HFFc6 (cell line): ENCODE results near the gene EME1. TPM values are rescaled to one million over a fixed set of nuclear protein-coding genes. Genes with fewer than 3 reads are reported as not detected.

ENCODE experiments used
- DNase-seq: peaks from one replicate; pipeline ENCODE4 v3.0.0-alpha.2; 2018
- H3K27ac Mint-ChIP-seq: 2 replicates; pipeline ENCODE4 v1.8.0; 2020; ENCODE audit warnings: mild to moderate bottlenecking, mixed read lengths
- H3K27me3 Mint-ChIP-seq: 2 replicates; pipeline ENCODE4 v1.8.0; 2021; ENCODE audit warnings: mild to moderate bottlenecking, moderate library complexity, mixed read lengths; ENCODE audit not compliant: insufficient read depth
- H3K36me3 Mint-ChIP-seq: 2 replicates; pipeline ENCODE4 v1.8.0; 2021; ENCODE audit warnings: low read depth, mixed read lengths
- H3K4me1 Mint-ChIP-seq: 2 replicates; pipeline ENCODE4 v1.8.0; 2020; ENCODE audit warnings: low read depth, mixed read lengths
- H3K4me3 Mint-ChIP-seq: 2 replicates; pipeline ENCODE4 v1.8.0; 2020; ENCODE audit warnings: mild to moderate bottlenecking, moderate library complexity, mixed read lengths
- H3K9me3 Mint-ChIP-seq: 2 replicates; pipeline ENCODE4 v1.8.0; 2020; ENCODE audit warnings: mild to moderate bottlenecking, mixed read lengths
- total RNA-seq, 6 experiments: library from RNA; stranded (reverse); fragmentation: NEBNext Ultra II Directional; extraction: Animal tissue kit (Norgen Biotek cat#: 25700); gene quantifications; 2 replicates in 1 of 6; 3 replicates in 5 of 6; pipeline ENCODE4 v1.2.3, GENCODE V29; 2021
- TF ChIP-seq, protein P1 (sequence below): fragments of 200-600 bp; sonication (generic); IDR thresholded peaks from 2 replicates; pipeline ENCODE4 v1.5.0; 2021; ENCODE audit warnings: antibody characterized with exemption, mild to moderate bottlenecking

Gene EME1
- total RNA-seq, 6 experiments from 2014 or later, result 3.3 to 7.7 (median 6.5) TPM

DNA sequence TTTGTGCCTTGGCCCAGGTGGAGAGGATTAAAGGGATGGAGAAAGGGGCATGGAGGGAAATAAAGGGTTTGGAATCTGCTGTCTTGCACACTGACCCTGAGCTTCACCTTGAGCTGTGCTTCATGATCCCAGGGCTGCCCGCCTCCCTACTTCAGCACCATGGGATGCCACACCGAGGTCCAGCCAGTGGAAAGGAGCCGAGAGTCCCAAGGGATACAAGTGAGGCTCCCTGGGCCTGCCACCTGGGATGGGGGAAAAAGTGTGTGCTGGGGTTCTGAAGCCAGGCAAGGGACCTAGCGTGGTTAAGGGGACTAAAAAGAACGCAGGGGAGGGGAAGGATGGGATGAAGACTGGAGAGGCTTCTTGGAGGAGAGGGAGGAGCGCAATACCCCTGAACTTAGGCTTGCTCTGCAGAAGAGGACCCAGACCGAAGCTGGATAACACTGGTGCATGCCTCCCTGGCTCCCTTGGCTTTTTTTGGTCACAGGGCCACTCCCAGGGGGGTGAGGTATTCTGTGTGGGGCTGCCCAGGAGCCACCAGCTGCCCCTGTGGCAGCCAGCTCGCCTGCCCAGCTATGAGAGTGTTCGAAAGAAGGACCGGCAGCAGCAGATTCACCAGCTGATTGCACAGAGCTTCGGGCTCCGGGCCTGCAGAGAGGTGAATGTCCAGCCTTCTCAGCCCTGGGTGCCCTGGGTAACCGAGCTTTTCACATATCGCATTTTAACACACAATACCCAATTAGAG lies 7.2 kb upstream of the EME1 start:
- peaks cover 41% of the 10 kb centered on the region for H3K4me1 Mint-ChIP-seq
- DNase-seq, result no peak
- H3K36me3 Mint-ChIP-seq, result peaks cover 20% of the 10 kb centered on the region
- H3K9me3 Mint-ChIP-seq, result no peaks in the 10 kb centered on the region
- H3K27me3 Mint-ChIP-seq, result no peaks in the 10 kb centered on the region; the same call in 1 of the 2 replicates
- H3K4me3 Mint-ChIP-seq, result no peak overlapping the region
- TF ChIP-seq, protein P1, sequence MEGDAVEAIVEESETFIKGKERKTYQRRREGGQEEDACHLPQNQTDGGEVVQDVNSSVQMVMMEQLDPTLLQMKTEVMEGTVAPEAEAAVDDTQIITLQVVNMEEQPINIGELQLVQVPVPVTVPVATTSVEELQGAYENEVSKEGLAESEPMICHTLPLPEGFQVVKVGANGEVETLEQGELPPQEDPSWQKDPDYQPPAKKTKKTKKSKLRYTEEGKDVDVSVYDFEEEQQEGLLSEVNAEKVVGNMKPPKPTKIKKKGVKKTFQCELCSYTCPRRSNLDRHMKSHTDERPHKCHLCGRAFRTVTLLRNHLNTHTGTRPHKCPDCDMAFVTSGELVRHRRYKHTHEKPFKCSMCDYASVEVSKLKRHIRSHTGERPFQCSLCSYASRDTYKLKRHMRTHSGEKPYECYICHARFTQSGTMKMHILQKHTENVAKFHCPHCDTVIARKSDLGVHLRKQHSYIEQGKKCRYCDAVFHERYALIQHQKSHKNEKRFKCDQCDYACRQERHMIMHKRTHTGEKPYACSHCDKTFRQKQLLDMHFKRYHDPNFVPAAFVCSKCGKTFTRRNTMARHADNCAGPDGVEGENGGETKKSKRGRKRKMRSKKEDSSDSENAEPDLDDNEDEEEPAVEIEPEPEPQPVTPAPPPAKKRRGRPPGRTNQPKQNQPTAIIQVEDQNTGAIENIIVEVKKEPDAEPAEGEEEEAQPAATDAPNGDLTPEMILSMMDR, result no peak
- peak overlapping the region; percentile 42; the same call in 1 of the 2 replicates for H3K27ac Mint-ChIP-seq

DNA sequence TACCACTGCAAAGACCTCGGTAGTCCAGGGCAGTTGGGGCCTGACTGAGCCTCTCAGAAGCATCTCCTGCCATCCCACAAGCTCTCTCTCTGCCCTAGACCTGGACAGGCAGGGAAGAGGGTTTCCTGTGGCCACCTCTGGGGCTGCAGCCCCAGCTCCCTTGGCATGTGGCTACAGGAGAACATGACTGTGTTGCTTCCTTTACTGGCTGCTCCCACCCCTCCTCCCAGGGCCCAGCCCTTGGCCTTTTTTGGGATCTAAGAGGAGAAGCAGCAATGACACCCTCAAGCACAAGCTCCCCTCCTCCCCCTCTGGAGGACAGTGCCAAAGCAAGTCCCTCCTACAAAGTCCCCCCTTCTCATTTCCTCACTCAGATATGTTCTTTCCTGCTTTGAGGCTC lies 5.6 kb upstream of the EME1 start:
- H3K9me3 Mint-ChIP-seq, result no peaks in the 10 kb centered on the region
- peaks cover 47% of the 10 kb centered on the region for H3K4me1 Mint-ChIP-seq
- H3K4me3 Mint-ChIP-seq, result no peak overlapping the region
- peaks cover 32% of the 10 kb centered on the region for H3K36me3 Mint-ChIP-seq
- H3K27ac Mint-ChIP-seq, result no peak overlapping the region
- TF ChIP-seq, protein P1, result no peak
- H3K27me3 Mint-ChIP-seq, result no peaks in the 10 kb centered on the region
- no peak for DNase-seq

DNA sequence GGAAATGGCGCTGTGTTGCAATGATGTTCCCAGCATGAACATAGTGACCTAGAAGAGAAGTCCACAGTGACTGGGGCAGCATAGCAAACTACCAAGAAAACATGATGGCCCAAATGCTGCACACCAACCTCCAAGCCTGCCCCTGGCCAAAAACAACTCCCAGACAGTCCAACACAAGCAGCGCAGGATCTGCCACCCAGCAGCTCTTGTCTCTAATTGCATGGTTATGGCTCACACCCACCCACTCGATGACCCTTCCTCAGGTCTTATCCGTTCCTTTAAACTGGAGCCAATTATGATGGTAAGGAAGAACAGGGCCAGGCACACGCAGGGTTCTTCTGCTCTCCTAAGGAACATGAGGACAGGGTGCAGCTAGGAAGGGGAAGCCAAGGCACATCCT lies 3.0 kb upstream of the EME1 start:
- Mint-ChIP-seq H3K27ac (no peak overlapping the region), H3K4me3 (no peak overlapping the region), H3K27me3 (peaks cover 2% of the 10 kb centered on the region; the same call in 1 of the 2 replicates), H3K4me1 (peaks cover 36% of the 10 kb centered on the region), H3K9me3 (no peaks in the 10 kb centered on the region), H3K36me3 (peaks cover 38% of the 10 kb centered on the region)
- TF ChIP-seq, protein P1, result no peak
- no peak for DNase-seq

DNA sequence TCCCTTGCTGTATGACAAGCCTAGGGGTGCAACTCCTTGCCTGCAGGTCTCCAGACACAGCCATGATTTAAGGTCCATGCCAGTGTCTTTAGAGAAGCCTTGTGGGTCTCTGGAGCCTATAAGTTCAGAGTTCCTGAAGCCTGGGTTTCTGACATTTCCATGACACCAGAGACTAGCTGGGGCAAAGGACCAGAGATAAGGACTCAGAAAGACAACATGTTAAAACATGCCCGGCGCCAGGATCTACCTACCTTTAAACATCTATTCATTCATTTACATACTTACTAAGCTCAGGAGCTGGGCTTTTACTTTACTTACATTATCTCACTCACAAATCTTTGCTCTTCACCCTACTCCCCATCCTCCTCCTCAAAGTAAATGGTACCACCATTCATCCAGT lies 1.5 kb upstream of the EME1 start:
- TF ChIP-seq, protein P1, result no peak

DNA sequence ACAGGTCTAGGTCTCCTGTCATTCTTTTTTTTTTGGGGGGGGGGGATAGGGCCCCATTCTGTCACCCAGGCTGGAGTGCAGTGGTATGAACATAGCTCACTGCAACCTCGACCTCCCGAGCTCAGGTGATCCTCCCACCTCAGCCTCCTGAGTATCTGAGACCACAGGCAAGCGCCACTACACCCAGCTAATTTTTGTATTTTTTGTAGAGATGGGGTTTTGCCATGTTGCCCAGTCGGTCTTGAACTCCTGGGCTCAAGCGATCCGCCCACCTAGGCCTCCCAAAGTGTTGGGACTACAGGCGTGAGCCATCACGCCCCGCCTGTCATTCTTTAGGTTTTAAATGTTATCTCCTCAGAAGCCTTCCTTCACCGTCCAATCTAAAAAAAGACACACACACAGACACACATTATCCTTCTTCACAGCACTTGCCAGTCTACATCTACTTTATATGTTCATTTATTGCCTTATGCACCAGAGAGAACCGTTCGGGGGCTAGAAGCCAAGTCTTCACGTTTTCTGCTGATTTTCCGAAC lies 739 bp upstream of the EME1 start:
- H3K27ac Mint-ChIP-seq, result peak overlapping the region; percentile 99
- H3K9me3 Mint-ChIP-seq, result no peaks in the 10 kb centered on the region
- peaks cover 2% of the 10 kb centered on the region; the same call in 1 of the 2 replicates for H3K27me3 Mint-ChIP-seq
- DNase-seq, result no peak
- peaks cover 28% of the 10 kb centered on the region for H3K4me1 Mint-ChIP-seq
- peaks cover 38% of the 10 kb centered on the region for H3K36me3 Mint-ChIP-seq
- TF ChIP-seq, protein P1, result no peak
- H3K4me3 Mint-ChIP-seq, result peak overlapping the region; percentile 99

More for the DNA sequence above, 1.5 kb upstream of the EME1 start:
- H3K27me3 Mint-ChIP-seq, result peaks cover 2% of the 10 kb centered on the region; the same call in 1 of the 2 replicates
- H3K9me3 Mint-ChIP-seq, result no peaks in the 10 kb centered on the region
- H3K4me3 Mint-ChIP-seq, result peak overlapping the region; percentile 99
- DNase-seq, result no peak
- peak overlapping the region; percentile 48 for H3K27ac Mint-ChIP-seq
- H3K36me3 Mint-ChIP-seq, result peaks cover 38% of the 10 kb centered on the region
- peaks cover 28% of the 10 kb centered on the region for H3K4me1 Mint-ChIP-seq
